BJ (cell line): ENCODE data around the gene HS3ST3B1. TPM values are rescaled to one million over a fixed set of nuclear protein-coding genes. Genes with fewer than 3 reads are reported as not detected.

ENCODE experiments used
- CTCF ChIA-PET: fragments of 350-600 bp; formaldehyde crosslinking; extraction: SDS; loops from one replicate; lab custom pipeline; 2021; ENCODE audit warnings: antibody characterized with exemption, inconsistent platforms; lab: Yijun Ruan, JAX
- POLR2A ChIA-PET: fragments of 300-600 bp; sonication (Branson Sonifier 250); formaldehyde crosslinking; extraction: SDS; loops from one replicate; lab custom pipeline; 2021; ENCODE audit warnings: antibody characterized with exemption; lab: Charles Lee
- DNase-seq: peaks from one replicate; pipeline ENCODE4 v3.0.0-alpha.2; 2011; ENCODE audit warnings: low read depth
- H3K27me3 ChIP-seq: 2 replicates; pipeline ENCODE4 v1.6.0; 2011; ENCODE audit warnings: low read length; ENCODE audit not compliant: control insufficient read depth, insufficient read depth
- H3K36me3 ChIP-seq: 2 replicates; pipeline ENCODE4 v1.5.1; 2011; ENCODE audit warnings: low read length; ENCODE audit not compliant: control insufficient read depth, insufficient read depth
- H3K4me3 ChIP-seq: 2 replicates; pipeline ENCODE4 v1.5.1; 2011; ENCODE audit warnings: low read depth, mild to moderate bottlenecking, control low read depth, low read length
- CTCF ChIP-seq: IDR thresholded peaks from 2 replicates; pipeline ENCODE4 v1.5.1; 2011; ENCODE audit warnings: low read depth, mild to moderate bottlenecking, control low read depth, inconsistent platforms, low read length, moderate library complexity; ENCODE audit not compliant: insufficient read depth
- polyA plus RNA-seq: library from polyadenylated mRNA; depleted of rRNA; stranded (reverse); fragments of >200 nt; gene quantifications from 2 replicates; pipeline ENCODE4 v1.2.3, GENCODE V29; 2011

HS3ST3B1 gene
- polyA plus RNA-seq, 1 experiment: 3.4 TPM

GRCh38 chr17:14276535-14277250 lies 24.2 kb upstream of the HS3ST3B1 start:
- H3K36me3 ChIP-seq: no peaks in the 10 kb centered on the region
- CTCF ChIA-PET: interaction anchor here (1.6 kb wide), 1 partner anchor 9 kb away, joined by 3 read pairs; no protein-coding TSS in a partner anchor
- DNase-seq: no peak
- H3K27me3 ChIP-seq: peaks cover 4% of the 10 kb centered on the region; the same call in 1 of the 2 replicates
- POLR2A ChIA-PET: no interaction called here
- no peak overlapping the region for H3K4me3 ChIP-seq
- no peak for TF ChIP-seq CTCF

- peaks cover 9% of the 10 kb centered on the region for H3K27me3 ChIP-seq
- no peak for DNase-seq
- ChIA-PET POLR2A (interaction anchor here (0.6 kb wide), 1 partner anchor 445 kb away, joined by 4 read pairs; no protein-coding TSS in a partner anchor), CTCF (no interaction called here)
- H3K4me3 ChIP-seq: no peak overlapping the region
- TF ChIP-seq CTCF: no peak
- no peaks in the 10 kb centered on the region for H3K36me3 ChIP-seq
Measured at GRCh38 chr17:14281530-14281929, 19.4 kb upstream of the HS3ST3B1 start.

GRCh38 chr17:14282726-14283125 lies 18.2 kb upstream of the HS3ST3B1 start:
- ChIA-PET CTCF (no interaction called here), POLR2A (no interaction called here)
- Histone ChIP-seq H3K4me3 (no peak overlapping the region), H3K27me3 (peaks cover 9% of the 10 kb centered on the region), H3K36me3 (no peaks in the 10 kb centered on the region)
- DNase-seq: no peak
- TF ChIP-seq CTCF: no peak

GRCh38 chr17:14289162-14289561 lies 11.7 kb upstream of the HS3ST3B1 start:
- ChIA-PET POLR2A (no interaction called here), CTCF (no interaction called here)
- no peak for DNase-seq
- Histone ChIP-seq H3K4me3 (no peak overlapping the region), H3K36me3 (no peaks in the 10 kb centered on the region), H3K27me3 (peaks cover 8% of the 10 kb centered on the region)
- no peak for TF ChIP-seq CTCF

GRCh38 chr17:14294876-14295275 lies 6.0 kb upstream of the HS3ST3B1 start:
- DNase-seq: no peak
- CTCF ChIA-PET: interaction anchor here (1.1 kb wide), 1 partner anchor 698 kb away, joined by 5 read pairs; no protein-coding TSS in a partner anchor
- Histone ChIP-seq H3K36me3 (no peaks in the 10 kb centered on the region), H3K27me3 (peaks cover 2% of the 10 kb centered on the region; the same call in 1 of the 2 replicates), H3K4me3 (no peak overlapping the region)
- no peak for TF ChIP-seq CTCF
- POLR2A ChIA-PET: no interaction called here
